Subcutaneous abdominal adipose tissue (tissue), 5 donors: ENCODE results near the gene S100A13.
A peak's percentile ranks its signal among the peaks of the same experiment; 100 is the strongest.

Source experiments
- H3K27ac ChIP-seq: one replicate; pipeline ENCODE4 v1.7.0; 2013; ENCODE audit warnings: low read depth, mild to moderate bottlenecking, inconsistent platforms, low read length, moderate library complexity
- H3K27me3 ChIP-seq, 5 donors: one replicate each; pipeline ENCODE4 v1.7.0; 2013; ENCODE audit warnings: low read length in 5 of 5, inconsistent platforms in 1 of 5; ENCODE audit not compliant: control insufficient read depth in 5 of 5, insufficient read depth in 4 of 5
- H3K36me3 ChIP-seq, 5 donors: one replicate each; pipeline ENCODE4 v1.7.0; 2013; ENCODE audit warnings: low read length in 5 of 5; ENCODE audit not compliant: control insufficient read depth in 5 of 5, insufficient read depth in 5 of 5
- H3K4me1 ChIP-seq, 5 donors: one replicate each; pipeline ENCODE4 v1.7.0; 2013; ENCODE audit warnings: low read length in 5 of 5, mild to moderate bottlenecking in 3 of 5, moderate library complexity in 1 of 5; ENCODE audit not compliant: control insufficient read depth in 5 of 5, insufficient read depth in 5 of 5
- H3K4me3 ChIP-seq, 5 donors: one replicate each; pipeline ENCODE4 v1.7.0; 2013; ENCODE audit warnings: low read length in 5 of 5, low read depth in 1 of 5
- H3K9ac ChIP-seq, 5 donors: one replicate each; pipeline ENCODE4 v1.7.0; 2013; ENCODE audit warnings: low read length in 5 of 5, mild to moderate bottlenecking in 4 of 5, moderate library complexity in 3 of 5
- H3K9me3 ChIP-seq, 5 donors: one replicate each; pipeline ENCODE4 v1.7.0; 2013; ENCODE audit warnings: low read length in 5 of 5; ENCODE audit not compliant: control insufficient read depth in 5 of 5
- donor health status: healthy.
- donor health status: healthy.
- donor health status: healthy.
- donor health status: healthy.
- donor health status: healthy.

Gene S100A13

DNA sequence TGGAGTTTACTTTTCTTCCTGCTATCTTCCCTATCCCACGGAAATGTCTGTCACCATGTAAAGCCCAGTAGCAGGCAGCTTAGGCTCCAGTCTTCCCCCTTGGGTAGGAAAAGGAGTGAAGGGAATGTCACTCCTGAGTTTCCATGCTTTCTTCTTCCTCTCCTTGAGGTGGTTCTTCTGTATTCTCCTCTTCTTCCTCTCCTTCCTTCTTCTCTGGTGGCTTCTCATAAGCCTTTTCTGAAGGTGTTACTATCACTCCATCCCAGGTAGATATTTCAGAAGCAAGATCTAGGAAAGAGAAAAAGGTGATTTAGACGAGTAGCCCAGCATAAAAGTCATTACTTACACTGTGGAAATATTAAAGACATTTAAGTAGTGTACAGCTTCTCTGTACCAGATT lies 35.0 kb upstream of the S100A13 start:
- no peaks in the 10 kb centered on the region for H3K9me3 ChIP-seq
- H3K27me3 ChIP-seq, result no peaks in the 10 kb centered on the region
- H3K36me3 ChIP-seq, result peaks cover 38 to 68% (median 61%) of the 10 kb centered on the region in 5 donors
- H3K27ac ChIP-seq, result no peak overlapping the region
- no peak overlapping the region for H3K9ac ChIP-seq
- H3K4me3 ChIP-seq, result no peak overlapping the region
- H3K4me1 ChIP-seq, result peaks cover 5 to 19% (median 12%) of the 10 kb centered on the region in 5 donors

DNA sequence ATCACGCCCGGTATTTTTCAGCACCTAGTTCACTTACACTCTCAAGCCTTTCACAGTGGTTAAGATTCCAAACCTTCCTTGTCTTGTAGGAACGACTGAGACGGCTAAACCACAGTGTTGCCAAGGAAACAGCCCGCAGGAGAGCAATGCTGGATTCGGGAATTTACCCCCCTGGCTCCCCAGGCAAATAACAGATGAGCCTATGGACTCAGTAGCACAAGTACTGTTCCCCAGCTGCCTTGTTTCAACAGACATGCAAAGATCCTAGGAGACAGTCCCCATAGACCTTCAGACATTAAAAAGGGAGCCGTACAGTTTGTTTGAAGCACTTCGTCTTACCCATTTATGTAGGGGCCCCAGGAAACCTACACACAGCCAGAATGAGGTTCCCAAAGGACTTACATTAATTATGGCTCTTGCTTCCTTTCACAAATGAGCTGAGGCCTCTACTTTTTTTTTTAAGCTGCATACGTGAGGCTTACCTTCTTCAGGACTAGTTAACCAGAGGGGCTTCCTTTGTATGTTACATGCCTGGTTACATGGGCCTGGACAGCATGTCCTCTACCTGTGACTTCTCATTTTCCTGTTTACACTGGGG lies 33.9 kb upstream of the S100A13 start:
- no peaks in the 10 kb centered on the region for H3K27me3 ChIP-seq
- peak overlapping the region; percentile 40 for H3K27ac ChIP-seq
- no peak overlapping the region for H3K4me3 ChIP-seq
- no peaks in the 10 kb centered on the region for H3K9me3 ChIP-seq
- peaks cover 5 to 19% (median 12%) of the 10 kb centered on the region in 5 donors for H3K4me1 ChIP-seq
- H3K9ac ChIP-seq, result peak overlapping the region in 1 of 5 donors; percentile 60
- H3K36me3 ChIP-seq, result peaks cover 38 to 57% (median 51%) of the 10 kb centered on the region in 5 donors

DNA sequence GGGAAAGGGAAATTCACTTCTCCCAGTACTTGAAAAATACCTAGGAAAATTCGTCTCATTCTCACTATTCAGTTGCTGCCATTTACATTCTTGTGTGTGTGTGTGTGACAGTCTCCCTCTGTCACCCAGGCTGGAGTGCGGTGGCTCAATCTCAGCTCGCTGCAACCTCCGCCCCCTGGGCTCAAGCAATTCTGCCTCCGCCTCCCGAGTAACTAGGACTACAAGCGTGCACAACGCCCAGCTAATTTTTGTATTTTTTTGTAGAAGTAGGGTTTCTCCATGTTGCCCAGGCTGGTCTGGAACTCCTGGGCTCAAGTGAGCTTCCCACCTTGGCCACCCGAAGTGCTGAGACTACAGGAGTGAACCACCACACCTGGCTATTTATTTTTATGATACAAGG lies 32.4 kb upstream of the S100A13 start:
- no peaks in the 10 kb centered on the region for H3K27me3 ChIP-seq
- H3K9ac ChIP-seq, result peak overlapping the region; percentile 83 to 94 (median 90)
- no peaks in the 10 kb centered on the region for H3K9me3 ChIP-seq
- peak overlapping the region in 4 of 5 donors; percentile 77 to 92 (median 88) for H3K4me3 ChIP-seq
- H3K36me3 ChIP-seq, result peaks cover 27 to 42% (median 36%) of the 10 kb centered on the region in 5 donors
- peak overlapping the region; percentile 90 for H3K27ac ChIP-seq
- peaks cover 5 to 19% (median 12%) of the 10 kb centered on the region in 5 donors for H3K4me1 ChIP-seq

DNA sequence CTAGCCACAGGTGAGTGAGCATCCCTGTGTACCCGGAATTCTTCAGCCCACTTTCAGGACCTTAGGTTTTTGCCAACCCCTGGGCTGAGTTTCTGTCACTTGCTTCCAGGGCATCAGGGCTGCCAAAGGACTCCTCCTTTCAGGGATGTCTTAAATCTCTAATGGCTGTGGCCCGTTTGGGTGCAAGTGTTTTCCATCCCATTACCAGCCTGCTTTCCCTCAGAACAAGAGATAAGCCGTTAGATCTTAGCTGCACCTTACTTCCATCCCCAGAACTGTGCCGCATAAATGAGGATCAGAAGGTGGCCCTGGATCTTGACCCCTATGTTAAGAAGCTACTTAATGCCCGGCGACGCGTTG lies 31.9 kb upstream of the S100A13 start:
- H3K9ac ChIP-seq, result peak overlapping the region; percentile 83 to 94 (median 90)
- H3K27ac ChIP-seq, result peak overlapping the region; percentile 90
- peaks cover 27 to 37% (median 31%) of the 10 kb centered on the region in 5 donors for H3K36me3 ChIP-seq
- peaks cover 5 to 19% (median 12%) of the 10 kb centered on the region in 5 donors for H3K4me1 ChIP-seq
- H3K9me3 ChIP-seq, result no peaks in the 10 kb centered on the region
- H3K27me3 ChIP-seq, result no peaks in the 10 kb centered on the region
- peak overlapping the region; percentile 77 to 92 (median 85) for H3K4me3 ChIP-seq

GRCh38 chr1:153658400-153659174 lies 31.3 kb upstream of the S100A13 start, which contains the start of gene SNAPIN:
Gene SNAPIN (plus strand): TSS chr1:153658703. CDS start chr1:153658744, 41 bp downstream.
- Histone ChIP-seq H3K27ac (peak within 1 kb of the TSS; percentile 90), H3K9me3 (no peaks in the 10 kb centered on the region), H3K27me3 (no peaks in the 10 kb centered on the region), H3K9ac (peak within 1 kb of the TSS; percentile 83 to 94 (median 90)), H3K36me3 (peaks cover 21 to 31% (median 26%) of the 10 kb centered on the region in 5 donors), H3K4me3 (peak within 1 kb of the TSS; percentile 77 to 92 (median 85)), H3K4me1 (peaks cover 5 to 20% (median 12%) of the 10 kb centered on the region in 5 donors)

DNA sequence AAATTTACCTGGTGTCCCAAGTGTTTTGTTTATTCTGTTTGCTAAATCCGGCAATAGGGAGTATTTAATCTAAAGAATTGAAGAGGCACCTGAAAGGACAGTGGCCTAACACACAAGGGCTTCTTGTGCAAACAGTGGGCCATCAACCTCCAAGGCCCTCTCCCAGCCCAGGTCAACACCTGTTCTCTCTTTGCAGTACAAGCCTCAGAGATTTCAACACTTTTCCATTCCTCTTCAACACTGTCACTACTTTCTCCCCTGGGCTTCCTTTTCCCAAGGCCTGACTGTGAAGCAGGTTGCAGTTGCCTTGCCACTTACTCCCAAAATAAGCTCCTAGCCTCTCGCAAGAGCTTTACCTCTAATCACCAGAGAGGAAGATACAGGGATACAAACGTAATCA lies 28.0 kb upstream of the S100A13 start:
- Histone ChIP-seq H3K9me3 (no peaks in the 10 kb centered on the region), H3K36me3 (no peaks in the 10 kb centered on the region), H3K4me3 (no peak overlapping the region), H3K4me1 (peaks cover 5 to 37% (median 22%) of the 10 kb centered on the region in 5 donors), H3K27ac (no peak overlapping the region), H3K27me3 (no peaks in the 10 kb centered on the region), H3K9ac (no peak overlapping the region)

DNA sequence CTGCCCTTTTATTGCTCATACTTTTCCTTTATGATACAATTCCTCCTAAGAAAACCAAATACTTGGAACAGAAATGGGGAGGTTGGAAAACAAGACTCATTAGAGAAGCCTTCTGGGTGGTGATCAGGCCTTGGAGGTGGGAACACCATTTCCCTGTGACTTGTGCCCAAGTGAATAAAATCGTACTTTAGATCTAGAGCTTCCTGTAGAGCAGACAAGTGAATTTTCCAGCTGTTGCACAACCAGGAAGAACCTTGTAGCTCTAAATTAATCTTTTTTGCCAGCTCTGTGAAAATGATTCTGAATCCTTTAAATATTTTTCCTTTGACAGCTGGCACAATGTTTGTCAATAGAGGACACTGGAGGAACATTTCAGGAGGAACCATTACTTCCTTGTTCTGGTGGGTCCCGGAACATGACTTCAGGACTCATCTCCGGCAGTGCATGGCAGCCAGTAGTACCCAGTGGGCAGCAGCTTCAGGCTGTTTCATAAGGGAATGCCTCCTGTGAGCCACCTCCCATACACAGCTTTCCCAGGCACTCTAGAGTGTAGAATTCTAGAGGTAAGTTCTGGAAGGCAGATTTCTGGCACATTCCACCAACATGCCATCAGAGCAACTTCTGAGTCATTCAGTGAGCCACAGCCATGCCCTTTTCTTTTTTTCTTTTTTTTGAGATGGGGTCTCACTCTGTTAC lies 25.6 kb upstream of the S100A13 start:
- Histone ChIP-seq H3K36me3 (no peaks in the 10 kb centered on the region), H3K4me1 (peaks cover 3 to 36% (median 26%) of the 10 kb centered on the region in 5 donors), H3K4me3 (peak overlapping the region in 2 of 5 donors; percentile 29), H3K9me3 (no peaks in the 10 kb centered on the region), H3K27ac (peak overlapping the region; percentile 79), H3K9ac (peak overlapping the region in 2 of 5 donors; percentile 62 to 68), H3K27me3 (no peaks in the 10 kb centered on the region)

DNA sequence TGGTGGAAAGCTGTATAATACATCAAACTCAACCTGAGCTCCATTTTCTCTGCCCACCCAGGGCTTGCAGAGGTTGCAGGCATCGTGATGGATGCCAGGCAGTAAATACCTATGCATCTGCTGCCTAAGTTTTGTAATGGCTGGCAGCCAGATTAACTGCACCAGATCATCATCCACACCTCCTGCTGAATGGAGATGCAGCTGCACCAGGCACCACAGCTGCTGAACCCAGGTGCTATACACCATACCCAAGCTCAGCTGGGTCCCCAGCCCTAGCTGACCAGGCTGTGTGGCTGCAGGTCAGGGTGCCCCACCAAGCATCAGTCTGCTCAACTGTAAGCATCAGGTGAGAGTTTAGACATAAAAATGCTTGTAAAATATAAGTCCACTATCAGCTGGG lies 24.5 kb upstream of the S100A13 start:
- Histone ChIP-seq H3K9me3 (no peaks in the 10 kb centered on the region), H3K4me1 (peaks cover 3 to 46% (median 38%) of the 10 kb centered on the region in 5 donors), H3K27ac (no peak overlapping the region), H3K36me3 (no peaks in the 10 kb centered on the region), H3K4me3 (no peak overlapping the region), H3K9ac (no peak overlapping the region), H3K27me3 (no peaks in the 10 kb centered on the region)

- H3K9ac ChIP-seq, result no peak overlapping the region
- H3K4me3 ChIP-seq, result no peak overlapping the region
Measured at GRCh38 chr1:153649863-153650235, 22.5 kb upstream of the S100A13 start.

More at GRCh38 chr1:153649863-153650235, 22.5 kb upstream of the S100A13 start:
- Histone ChIP-seq H3K9me3 (no peaks in the 10 kb centered on the region), H3K36me3 (peaks cover 10 to 18% (median 13%) of the 10 kb centered on the region in 5 donors), H3K27ac (peak overlapping the region; percentile 60), H3K4me1 (peaks cover 3 to 55% (median 50%) of the 10 kb centered on the region in 5 donors), H3K27me3 (no peaks in the 10 kb centered on the region)
